Measurements from ENCODE around the gene KLHL25. TPM values are rescaled to one million over a fixed set of nuclear protein-coding genes. Genes with fewer than 3 reads are reported as not detected.

The KLHL25 gene
- total RNA-seq, 2 experiments from 2014 or later: 5.3 to 5.4 TPM

Small RNAs within 50 kb of the gene (microRNA-seq; reads per million reads assigned to microRNA genes)
- gene MIR1276 (ENCODE audit: borderline microRNAs expressed, borderline replicate concordance): 2.2 reads per million
- gene MIR548AP (ENCODE audit: borderline microRNAs expressed, borderline replicate concordance): not detected

Measured in activated naive CD4-positive, alpha-beta T cell treated with anti-CD3 and anti-CD28 coated beads for 36 hours (primary cell).